Stimulated activated effector memory CD8-positive, alpha-beta T cell treated with anti-CD3 and anti-CD28 coated beads, Interleukin-12 subunit alpha, Interleukin-12 subunit beta, amount 100 ng/mL, for 72 hours (primary cell): Measurements from ENCODE around the gene IFNG.

Experiments used
- ATAC-seq: fragments of 150-1000 bp; cut with Tn5 transposase; 2 replicates; pipeline ENCODE4 v1.10.0; 2021
- DNase-seq, 2 donors: peaks; one replicate each; pipeline ENCODE4 v3.0.0; 2021 to 2022; ENCODE audit warnings: low spot score in 2 of 2
- H3K27ac Mint-ChIP-seq: one replicate; pipeline ENCODE4 v1.8.0; 2022; ENCODE audit warnings: mild to moderate bottlenecking, mixed read lengths
- H3K36me3 Mint-ChIP-seq: one replicate; pipeline ENCODE4 v1.8.0; 2022; ENCODE audit warnings: mild to moderate bottlenecking, mixed read lengths
- H3K4me1 Mint-ChIP-seq: one replicate; pipeline ENCODE4 v1.8.0; 2022; ENCODE audit warnings: mixed read lengths
- H3K4me3 Mint-ChIP-seq: one replicate; pipeline ENCODE4 v1.8.0; 2022; ENCODE audit warnings: mild to moderate bottlenecking, mixed read lengths
- H3K9me3 Mint-ChIP-seq: one replicate; pipeline ENCODE4 v1.8.0; 2022; ENCODE audit warnings: mixed read lengths

The IFNG gene

GRCh38 chr12:68139941-68140340 is 19.6 kb downstream of the IFNG start:
- peaks cover 49% of the 10 kb centered on the region for H3K4me1 Mint-ChIP-seq
- H3K4me3 Mint-ChIP-seq = no peak overlapping the region
- no peak overlapping the region for H3K27ac Mint-ChIP-seq
- no peaks in the 10 kb centered on the region for H3K36me3 Mint-ChIP-seq
- ATAC-seq (no peak), DNase-seq (no peak)
- H3K9me3 Mint-ChIP-seq = no peaks in the 10 kb centered on the region

- ATAC-seq (no peak), DNase-seq (no peak)
- Mint-ChIP-seq H3K36me3 (no peaks in the 10 kb centered on the region), H3K9me3 (no peaks in the 10 kb centered on the region), H3K27ac (peak overlapping the region; percentile 80), H3K4me3 (peak overlapping the region; percentile 31), H3K4me1 (peaks cover 56% of the 10 kb centered on the region)
These were observed 20.5 kb downstream of the IFNG start for GRCh38 chr12:68139001-68139400.

GRCh38 chr12:68138480-68138879 is 21.1 kb downstream of the IFNG start:
- no peak for DNase-seq
- H3K4me1 Mint-ChIP-seq = peaks cover 60% of the 10 kb centered on the region
- ATAC-seq = peak; percentile 68
- no peaks in the 10 kb centered on the region for H3K36me3 Mint-ChIP-seq
- peaks cover 2% of the 10 kb centered on the region for H3K9me3 Mint-ChIP-seq
- peak overlapping the region; percentile 31 for H3K4me3 Mint-ChIP-seq
- peak overlapping the region; percentile 80 for H3K27ac Mint-ChIP-seq

- H3K4me1 Mint-ChIP-seq = peaks cover 60% of the 10 kb centered on the region
- peak; percentile 72 for ATAC-seq
- peak overlapping the region; percentile 31 for H3K4me3 Mint-ChIP-seq
These were observed 22.2 kb downstream of the IFNG start for GRCh38 chr12:68137335-68137830.

GRCh38 chr12:68135520-68135919 is 24.0 kb downstream of the IFNG start:
- Mint-ChIP-seq H3K27ac (no peak overlapping the region), H3K4me3 (peak overlapping the region; percentile 31), H3K9me3 (peaks cover 12% of the 10 kb centered on the region), H3K36me3 (no peaks in the 10 kb centered on the region), H3K4me1 (peaks cover 58% of the 10 kb centered on the region)
- DNase-seq (no peak), ATAC-seq (no peak)

More at GRCh38 chr12:68137335-68137830, 22.2 kb downstream of the IFNG start:
- Mint-ChIP-seq H3K36me3 (no peaks in the 10 kb centered on the region), H3K27ac (peak overlapping the region; percentile 80), H3K9me3 (peaks cover 2% of the 10 kb centered on the region)
- DNase-seq = no peak

GRCh38 chr12:68131867-68132414 is 27.6 kb downstream of the IFNG start:
- Mint-ChIP-seq H3K36me3 (no peaks in the 10 kb centered on the region), H3K4me1 (peaks cover 30% of the 10 kb centered on the region), H3K4me3 (no peak overlapping the region), H3K9me3 (peaks cover 26% of the 10 kb centered on the region), H3K27ac (no peak overlapping the region)
- DNase-seq (no peak), ATAC-seq (no peak)

GRCh38 chr12:68129979-68130378 is 29.6 kb downstream of the IFNG start:
- Mint-ChIP-seq H3K4me3 (no peak overlapping the region), H3K36me3 (no peaks in the 10 kb centered on the region), H3K4me1 (peaks cover 26% of the 10 kb centered on the region), H3K27ac (no peak overlapping the region), H3K9me3 (peaks cover 31% of the 10 kb centered on the region)
- DNase-seq (no peak), ATAC-seq (no peak)

GRCh38 chr12:68122236-68122920 is 37.2 kb downstream of the IFNG start:
- Mint-ChIP-seq H3K4me1 (peaks cover 34% of the 10 kb centered on the region), H3K9me3 (peaks cover 5% of the 10 kb centered on the region), H3K27ac (no peak overlapping the region), H3K4me3 (no peak overlapping the region), H3K36me3 (no peaks in the 10 kb centered on the region)
- ATAC-seq = no peak
- no peak for DNase-seq

- ATAC-seq = peak; percentile 76
- Mint-ChIP-seq H3K4me3 (no peak overlapping the region), H3K9me3 (peaks cover 5% of the 10 kb centered on the region), H3K36me3 (no peaks in the 10 kb centered on the region), H3K4me1 (peaks cover 43% of the 10 kb centered on the region), H3K27ac (no peak overlapping the region)
- peak in 1 of 2 donors; percentile 77 for DNase-seq
These were observed 38.4 kb downstream of the IFNG start for GRCh38 chr12:68121143-68121542.

GRCh38 chr12:68119724-68120211 is 39.8 kb downstream of the IFNG start:
- no peak overlapping the region for H3K27ac Mint-ChIP-seq
- peaks cover 44% of the 10 kb centered on the region for H3K4me1 Mint-ChIP-seq
- peak; percentile 56 to 89 for DNase-seq
- H3K9me3 Mint-ChIP-seq = no peaks in the 10 kb centered on the region
- no peak overlapping the region for H3K4me3 Mint-ChIP-seq
- peak; percentile 87 for ATAC-seq
- no peaks in the 10 kb centered on the region for H3K36me3 Mint-ChIP-seq

GRCh38 chr12:68119250-68119649 is 40.3 kb downstream of the IFNG start:
- H3K4me1 Mint-ChIP-seq = peaks cover 44% of the 10 kb centered on the region
- H3K9me3 Mint-ChIP-seq = no peaks in the 10 kb centered on the region
- no peaks in the 10 kb centered on the region for H3K36me3 Mint-ChIP-seq
- H3K4me3 Mint-ChIP-seq = no peak overlapping the region
- H3K27ac Mint-ChIP-seq = no peak overlapping the region
- peak; percentile 81 for ATAC-seq
- no peak for DNase-seq

GRCh38 chr12:68118096-68118755 is 41.3 kb downstream of the IFNG start:
- Mint-ChIP-seq H3K4me1 (peaks cover 53% of the 10 kb centered on the region), H3K9me3 (no peaks in the 10 kb centered on the region), H3K27ac (no peak overlapping the region), H3K4me3 (no peak overlapping the region), H3K36me3 (no peaks in the 10 kb centered on the region)
- DNase-seq (no peak), ATAC-seq (no peak)

GRCh38 chr12:68117661-68118060 is 41.9 kb downstream of the IFNG start:
- no peaks in the 10 kb centered on the region for H3K36me3 Mint-ChIP-seq
- no peaks in the 10 kb centered on the region for H3K9me3 Mint-ChIP-seq
- no peak for DNase-seq
- H3K27ac Mint-ChIP-seq = no peak overlapping the region
- peaks cover 54% of the 10 kb centered on the region for H3K4me1 Mint-ChIP-seq
- H3K4me3 Mint-ChIP-seq = no peak overlapping the region
- ATAC-seq = no peak

- Mint-ChIP-seq H3K4me3 (no peak overlapping the region), H3K27ac (no peak overlapping the region), H3K36me3 (no peaks in the 10 kb centered on the region), H3K9me3 (no peaks in the 10 kb centered on the region), H3K4me1 (peaks cover 54% of the 10 kb centered on the region)
- ATAC-seq (no peak), DNase-seq (no peak)
These were observed 44.3 kb downstream of the IFNG start for GRCh38 chr12:68115281-68115680.

- Mint-ChIP-seq H3K27ac (no peak overlapping the region), H3K4me1 (peaks cover 54% of the 10 kb centered on the region), H3K36me3 (no peaks in the 10 kb centered on the region), H3K4me3 (no peak overlapping the region), H3K9me3 (no peaks in the 10 kb centered on the region)
- ATAC-seq = no peak
- no peak for DNase-seq
These were observed 44.9 kb downstream of the IFNG start for GRCh38 chr12:68114606-68115005.

GRCh38 chr12:68113644-68114043 is 45.9 kb downstream of the IFNG start:
- H3K4me1 Mint-ChIP-seq = peaks cover 49% of the 10 kb centered on the region
- H3K36me3 Mint-ChIP-seq = no peaks in the 10 kb centered on the region
- H3K9me3 Mint-ChIP-seq = no peaks in the 10 kb centered on the region
- H3K27ac Mint-ChIP-seq = no peak overlapping the region
- no peak for DNase-seq
- H3K4me3 Mint-ChIP-seq = no peak overlapping the region
- ATAC-seq = peak; percentile 63
